HCT116 (cell line): ENCODE data around the gene DDI2. TPM values are rescaled to one million over a fixed set of nuclear protein-coding genes. Genes with fewer than 3 reads are reported as not detected.

Experiments
- ATAC-seq: fragments of 200-7000 bp; cut with Tn5 transposase; 2 replicates; pipeline ENCODE4 v1.9.1; 2020; ENCODE audit warnings: mild to moderate bottlenecking, moderate library complexity
- BruUV-seq: library from RNA; stranded (reverse); fragments of 400-500 nt; replicated peaks from 2 replicates; lab custom pipeline; 2021; lab: Mats Ljungman, UMichigan
- CTCF ChIA-PET: fragments of 300-600 bp; sonication (Branson Sonifier 250); formaldehyde crosslinking; loops from one replicate; lab custom pipeline; 2021; ENCODE audit warnings: antibody characterized with exemption; lab: Charles Lee
- POLR2A ChIA-PET: fragments of 300-600, 350-600 bp; sonication (Branson Sonifier 250); formaldehyde crosslinking; loops from one replicate; lab custom pipeline; 2021; ENCODE audit warnings: antibody characterized with exemption; lab: Charles Lee
- RAD21 ChIA-PET, 2 experiments: fragments of 300-600 bp; sonication (Branson Sonifier 250); formaldehyde crosslinking; loops; one replicate each; lab custom pipeline; 2023; ENCODE audit warnings: low total read pairs in 2 of 2; ENCODE audit not compliant: uncharacterized antibody in 2 of 2, unreplicated experiment in 2 of 2, low non-redundant PET in 1 of 2; lab: Charles Lee
- DNase-seq: peaks from one replicate; pipeline ENCODE4 v3.0.0-alpha.2; 2010; ENCODE audit warnings: low read depth, low spot score
- H2AFZ ChIP-seq: fragments of 200-600 bp; shearing (Covaris generic), sonication (generic); 2 replicates; pipeline ENCODE4 v1.6.1; 2017; ENCODE audit warnings: low read depth, mixed run types, mixed read lengths, antibody characterized with exemption, low read length; ENCODE audit not compliant: poor library complexity, severe bottlenecking
- H3K27ac ChIP-seq: 2 replicates; pipeline ENCODE4 v1.5.1; 2012; ENCODE audit warnings: low read depth, low read length
- H3K27me3 ChIP-seq: fragments of 200-600 bp; sonication (generic); 2 replicates; pipeline ENCODE4 v1.6.1; 2016; ENCODE audit warnings: mixed run types, low read length, mixed read lengths; ENCODE audit not compliant: insufficient read depth
- H3K36me3 ChIP-seq, 2 experiments: fragments of 200-500 bp in 1 of 2; fragments of 200-600 bp in 1 of 2; sonication (Bioruptor generic) in 1 of 2; sonication (generic) in 1 of 2; 2 replicates each; pipeline versions ENCODE4 v1.5.1 to v1.6.1; 2014 to 2016; ENCODE audit warnings: low read length in 2 of 2, inconsistent platforms in 1 of 2, mixed read lengths in 1 of 2, mixed run types in 1 of 2; ENCODE audit not compliant: insufficient read depth in 2 of 2, control insufficient read depth in 1 of 2
- H3K4me1 ChIP-seq, 2 experiments: fragments of 200-600 bp in 1 of 2; sonication (generic) in 1 of 2; 2 replicates each; pipeline versions ENCODE4 v1.5.1 to v1.6.1; 2012 to 2017; ENCODE audit warnings: low read length in 2 of 2, inconsistent platforms in 1 of 2, mild to moderate bottlenecking in 1 of 2, mixed read lengths in 1 of 2, mixed run types in 1 of 2, moderate library complexity in 1 of 2; ENCODE audit not compliant: insufficient read depth in 2 of 2, control insufficient read depth in 1 of 2
- H3K4me2 ChIP-seq: fragments of 200-600 bp; sonication (generic); 2 replicates; pipeline ENCODE4 v1.6.1; 2017; ENCODE audit warnings: mixed run types, low read length, mixed read lengths
- H3K4me3 ChIP-seq, 2 experiments: fragments of 200-600 bp in 1 of 2; sonication (generic) in 1 of 2; replicated peaks in 1 of 2; 2 replicates each; pipeline ENCODE4 v1.5.1; 2011 to 2016; ENCODE audit warnings: low read length in 2 of 2, control low read depth in 1 of 2, low read depth in 1 of 2, mild to moderate bottlenecking in 1 of 2, mixed read lengths in 1 of 2, mixed run types in 1 of 2
- H3K79me2 ChIP-seq: fragments of 200-600 bp; sonication (generic); 2 replicates; pipeline ENCODE4 v1.6.1; 2017; ENCODE audit warnings: mild to moderate bottlenecking, mixed run types, low read length, moderate library complexity, mixed read lengths; ENCODE audit not compliant: insufficient read depth
- H3K9ac ChIP-seq: fragments of 200-600 bp; sonication (generic); 2 replicates; pipeline ENCODE4 v1.6.1; 2016; ENCODE audit warnings: low read length, mixed read lengths
- H3K9me2 ChIP-seq: fragments of 200-600 bp; sonication (generic), shearing (Covaris generic); 2 replicates; pipeline ENCODE4 v1.6.1; 2017; ENCODE audit warnings: mixed run types, mild to moderate bottlenecking, moderate library complexity; ENCODE audit not compliant: insufficient read depth
- H3K9me3 ChIP-seq, 2 experiments: fragments of 200-500 bp in 1 of 2; fragments of 200-600 bp in 1 of 2; sonication (Bioruptor generic) in 1 of 2; sonication (generic) in 1 of 2; 2 replicates each; pipeline ENCODE4 v1.6.1; 2014 to 2017; ENCODE audit warnings: low read length in 2 of 2, mixed read lengths in 2 of 2, inconsistent platforms in 1 of 2, low read depth in 1 of 2, mild to moderate bottlenecking in 1 of 2, mixed run types in 1 of 2, moderate library complexity in 1 of 2; ENCODE audit not compliant: control insufficient read depth in 1 of 2, insufficient read depth in 1 of 2
- H4K20me1 ChIP-seq: fragments of 200-600 bp; sonication (generic), shearing (Covaris generic); 2 replicates; pipeline ENCODE4 v1.6.1; 2017; ENCODE audit warnings: mixed run types, mild to moderate bottlenecking, moderate library complexity; ENCODE audit not compliant: insufficient read depth
- ATF3 ChIP-seq: IDR thresholded peaks from 2 replicates; pipeline ENCODE4 v1.6.1; 2012
- CBX3 ChIP-seq: IDR thresholded peaks from 2 replicates; pipeline ENCODE4 v1.6.1; 2012; ENCODE audit warnings: low read depth
- CEBPB ChIP-seq: IDR thresholded peaks from 2 replicates; pipeline ENCODE4 v1.6.1; 2012; ENCODE audit warnings: low read depth
- ELF1 ChIP-seq: IDR thresholded peaks from 2 replicates; pipeline ENCODE4 v1.6.1; 2012; ENCODE audit warnings: low read depth, borderline replicate concordance
- EZH2phosphoT487 ChIP-seq: fragments of 200-600 bp; IDR thresholded peaks from 2 replicates; pipeline ENCODE4 v1.6.1; 2018; ENCODE audit warnings: antibody characterized with exemption, borderline replicate concordance
- FOSL1 ChIP-seq: IDR thresholded peaks from 2 replicates; pipeline ENCODE4 v1.6.1; 2012; ENCODE audit warnings: low read depth
- JUND ChIP-seq: IDR thresholded peaks from 2 replicates; pipeline ENCODE4 v1.6.1; 2012
- MAX ChIP-seq: IDR thresholded peaks from 2 replicates; pipeline ENCODE4 v1.6.1; 2012
- POLR2A ChIP-seq: IDR thresholded peaks from 2 replicates; pipeline ENCODE4 v1.7.0; 2011; ENCODE audit warnings: borderline replicate concordance; ENCODE audit not compliant: insufficient read depth, insufficient read length; ENCODE audit errors: extremely low read depth
- SIN3A ChIP-seq: IDR thresholded peaks from 2 replicates; pipeline ENCODE4 v1.6.1; 2012; ENCODE audit warnings: low read depth
- SP1 ChIP-seq: IDR thresholded peaks from 2 replicates; pipeline ENCODE4 v1.6.1; 2012; ENCODE audit warnings: low read depth
- SRF ChIP-seq: IDR thresholded peaks from 2 replicates; pipeline ENCODE4 v1.6.1; 2012; ENCODE audit warnings: low read depth
- TCF7L2 ChIP-seq: IDR thresholded peaks from 2 replicates; pipeline ENCODE4 v1.7.0; 2011; ENCODE audit warnings: borderline replicate concordance, inconsistent platforms; ENCODE audit not compliant: insufficient read depth, insufficient read length; ENCODE audit errors: extremely low read depth
- YY1 ChIP-seq: IDR thresholded peaks from 2 replicates; pipeline ENCODE4 v1.6.1; 2011; ENCODE audit warnings: low read length, low read depth, moderate library complexity, mild to moderate bottlenecking; ENCODE audit not compliant: insufficient replicate concordance; ENCODE audit errors: extremely low read depth
- ZBTB33 ChIP-seq: IDR thresholded peaks from 2 replicates; pipeline ENCODE4 v1.6.1; 2011; ENCODE audit warnings: mild to moderate bottlenecking, low read length, moderate library complexity; ENCODE audit not compliant: insufficient replicate concordance; ENCODE audit errors: extremely low read depth
- ZNF274 ChIP-seq: fragments of 200-500 bp; sonication (Bioruptor generic); IDR thresholded peaks from 2 replicates; pipeline ENCODE4 v1.6.1; 2014; ENCODE audit warnings: mild to moderate bottlenecking, low read depth, low read length, inconsistent platforms
- intact Hi-C: fragments of 100-400 bp; cut with micrococcal nuclease; formaldehyde crosslinking; loops from 2 replicates; pipeline ENCODE4 v1.10.0; 2022
- total RNA-seq: library from RNA; stranded (reverse); gene quantifications from one replicate; pipeline ENCODE4 v1.2.1, GENCODE V29; 2021; ENCODE audit not compliant: unreplicated experiment

DDI2 gene
- total RNA-seq, 1 experiment from 2014 or later: 26.3 TPM

- POLR2A ChIA-PET: no interaction called here
- RAD21 ChIA-PET: no interaction called here
- DNase-seq: no peak
- Histone ChIP-seq H3K9me3 (no peaks in the 10 kb centered on the region), H3K27ac (no peak overlapping the region), H3K27me3 (no peaks in the 10 kb centered on the region), H3K79me2 (peaks cover 77% of the 10 kb centered on the region), H3K4me2 (no peak overlapping the region), H3K4me1 (no peaks in the 10 kb centered on the region), H3K36me3 (peaks cover 17 to 32% of the 10 kb centered on the region in 2 experiments; a peak in 3 of 4 replicates), H4K20me1 (no peaks in the 10 kb centered on the region; the same call in 1 of the 2 replicates), H3K9me2 (no peaks in the 10 kb centered on the region), H3K4me3 (no peak overlapping the region), H3K9ac (no peak overlapping the region), H2AFZ (no peak overlapping the region)
- CTCF ChIA-PET: no interaction called here
- no peak for ATAC-seq
- no peak for TF ChIP-seq EZH2phosphoT487
- no peak for TF ChIP-seq POLR2A
- no peak for TF ChIP-seq FOSL1
- TF ChIP-seq SIN3A: no peak
- no peak for TF ChIP-seq MAX
- TF ChIP-seq CBX3: no peak
- no peak for TF ChIP-seq ZNF274
- intact Hi-C loops: no loop called here
- TSS peak; percentile 13 for BruUV-seq
Measured at GRCh38 chr1:15627343-15627988, 10.2 kb downstream of the DDI2 start.

- Histone ChIP-seq H3K9me3 (no peaks in the 10 kb centered on the region), H3K79me2 (peaks cover 72% of the 10 kb centered on the region), H3K27ac (no peak overlapping the region), H3K4me3 (no peak overlapping the region), H3K9ac (no peak overlapping the region), H3K9me2 (no peaks in the 10 kb centered on the region), H4K20me1 (no peaks in the 10 kb centered on the region; the same call in 1 of the 2 replicates), H2AFZ (no peak overlapping the region), H3K4me1 (no peaks in the 10 kb centered on the region)
- no peak for ATAC-seq
- POLR2A ChIA-PET: no interaction called here
- RAD21 ChIA-PET: no interaction called here
- no peak for DNase-seq
- intact Hi-C loops: no loop called here
- TF ChIP-seq SP1: no peak
- TF ChIP-seq TCF7L2: no peak
- no peak for TF ChIP-seq CEBPB
- TF ChIP-seq SRF: no peak
- no peak for TF ChIP-seq ELF1
- no peak for TF ChIP-seq ZBTB33
- TF ChIP-seq MAX: no peak
- no peak for TF ChIP-seq CBX3
- TF ChIP-seq YY1: no peak
- TF ChIP-seq ATF3: no peak
- TF ChIP-seq JUND: no peak
- TF ChIP-seq ZNF274: no peak
- TF ChIP-seq, all 23 proteins: peak for 0
- CTCF ChIA-PET: no interaction called here
- H3K36me3 ChIP-seq: peaks cover 23 to 34% of the 10 kb centered on the region in 2 experiments
- H3K4me2 ChIP-seq: no peak overlapping the region
- no peaks in the 10 kb centered on the region for H3K27me3 ChIP-seq
- BruUV-seq: no TSS peak
Measured at GRCh38 chr1:15628003-15628402, 10.7 kb downstream of the DDI2 start.
